Suppressor macrophage treated with lipopolysaccharide for 1 hour (primary cell): ENCODE results near the gene KRTAP2-1.
"Not testable (repeated sequence)": the region's sequence is repeated elsewhere in the genome, so short reads cannot be mapped to it uniquely, and the experiment has no call there.

Source experiments
- DNase-seq, 3 donors: peaks; one replicate each; pipeline ENCODE4 v3.0.0-alpha.2; 2020 to 2022

The KRTAP2-1 gene

GRCh38 chr17:41010441-41010840, 36.7 kb downstream of the KRTAP2-1 start:
- no peak for DNase-seq

GRCh38 chr17:41009936-41010335, 37.2 kb downstream of the KRTAP2-1 start:
- no peak for DNase-seq

GRCh38 chr17:41009301-41009760, 37.8 kb downstream of the KRTAP2-1 start:
- no peak for DNase-seq

- DNase-seq: no peak
Measured at GRCh38 chr17:41008811-41009210, 38.3 kb downstream of the KRTAP2-1 start, which contains the start of gene KRTAP3-1. KRTAP3-1 (minus strand) TSS chr17:41009128; CDS start chr17:41009074, 54 bp downstream.

GRCh38 chr17:41004397-41004796, 42.7 kb downstream of the KRTAP2-1 start:
- DNase-seq: no peak

GRCh38 chr17:41003926-41004325, 43.2 kb downstream of the KRTAP2-1 start:
- no peak for DNase-seq

GRCh38 chr17:41002814-41003213, 44.3 kb downstream of the KRTAP2-1 start:
- peak; percentile 7 to 72 (median 41) for DNase-seq

GRCh38 chr17:41001795-41002194, 45.3 kb downstream of the KRTAP2-1 start:
- DNase-seq: no peak

- DNase-seq: not testable (repeated sequence)
Measured at GRCh38 chr17:40999563-40999962, 47.6 kb downstream of the KRTAP2-1 start, which contains the start of gene KRTAP3-2. KRTAP3-2 (minus strand) TSS chr17:40999906; CDS start chr17:40999853, 53 bp downstream.

GRCh38 chr17:40997361-40997760, 49.8 kb downstream of the KRTAP2-1 start:
- no peak for DNase-seq

GRCh38 chr17:40996829-40997228, 50.3 kb downstream of the KRTAP2-1 start:
- DNase-seq: no peak
